Loucy (cell line): ENCODE data around the gene ATP1A4.

Experiments
- CTCF ChIP-seq: fragments of 200-600 bp; sonication (generic); conservative IDR thresholded peaks from 2 replicates; pipeline ENCODE4 v1.5.1; 2014; ENCODE audit warnings: mild to moderate bottlenecking, antibody characterized with exemption, low read length
- EZH2phosphoT487 ChIP-seq: fragments of 200-600 bp; IDR thresholded peaks from 2 replicates; pipeline ENCODE4 v1.6.1; 2018; ENCODE audit warnings: antibody characterized with exemption, mild to moderate bottlenecking, moderate library complexity, borderline replicate concordance

DNA sequence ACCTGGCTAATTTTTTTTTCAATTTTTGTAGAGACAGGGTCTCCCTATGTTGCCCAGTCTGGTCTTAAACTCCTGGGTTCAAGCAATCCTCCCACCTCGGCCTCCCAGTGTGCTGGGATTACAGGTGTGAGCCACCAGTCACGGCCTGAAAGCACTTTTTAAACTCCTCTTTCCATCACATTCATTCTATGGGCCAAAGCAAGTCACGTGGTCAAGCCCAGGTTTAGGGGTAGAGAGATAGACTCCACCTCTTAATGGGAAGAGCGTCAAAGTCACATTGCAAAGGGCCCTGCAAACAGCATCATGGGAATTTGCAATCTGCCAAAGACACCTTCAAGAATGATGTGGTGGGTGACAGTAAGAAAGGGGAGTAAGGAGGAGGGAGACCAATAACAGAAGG is 7.1 kb downstream of the ATP1A4 start:
- TF ChIP-seq CTCF, result no peak
- no peak for TF ChIP-seq EZH2phosphoT487
